Mucosa of descending colon (tissue), 3 donors: ENCODE results near the gene SIM2. TPM values are rescaled to one million over a fixed set of nuclear protein-coding genes. Genes with fewer than 3 reads are reported as not detected.

Experiments used
- ATAC-seq: fragments of 200-7000 bp; cut with Tn5 transposase; one replicate; pipeline ENCODE4 v1.9.1; 2020; ENCODE audit warnings: mild to moderate bottlenecking, moderate library complexity
- DNase-seq, 3 donors: peaks; one replicate each; pipeline ENCODE4 v3.0.0-alpha.2; 2020
- H3K36me3 ChIP-seq: fragments of 200-600 bp; one replicate; pipeline ENCODE4 v1.8.0; 2021; ENCODE audit warnings: low read depth, mild to moderate bottlenecking
- H3K4me1 ChIP-seq: fragments of 200-600 bp; one replicate; pipeline ENCODE4 v1.8.0; 2021; ENCODE audit warnings: low read depth, mild to moderate bottlenecking
- H3K4me3 ChIP-seq: fragments of 200-600 bp; one replicate; pipeline ENCODE4 v1.8.0; 2021; ENCODE audit warnings: mild to moderate bottlenecking
- H3K9me3 ChIP-seq: fragments of 200-600 bp; one replicate; pipeline ENCODE4 v1.8.0; 2021; ENCODE audit warnings: mild to moderate bottlenecking
- CTCF ChIP-seq: fragments of 200-600 bp; IDR thresholded peaks from one replicate; pipeline ENCODE4 v1.8.0; 2022; ENCODE audit warnings: antibody characterized with exemption, mild to moderate bottlenecking
- intact Hi-C, 2 donors: fragments of 100-400 bp; cut with DNase I in 1 of 2; cut with micrococcal nuclease in 1 of 2; formaldehyde crosslinking; loops; one replicate each; pipeline versions ENCODE4 v1.11.0 to v1.11.1; 2022; cut with DNase I, micrococcal nuclease
- total RNA-seq, 3 donors: library from RNA; stranded (reverse); fragmentation: NEBNext Ultra II Directional in 2 of 3; extraction: Animal tissue kit (Norgen Biotek cat#: 25700) in 2 of 3; gene quantifications; one replicate each; pipeline versions ENCODE4 v1.2.1 to v1.2.4, GENCODE V29; 2021 to 2023
- donor health status: DM: no; HTN: no; CAD: no; lungs with moderate emphysema.
- donor health status: DM: no; HTN: no; CAD: no.
- donor health status: DM: no; HTN: yes; CAD: no.

Gene SIM2
- total RNA-seq, 3 donors from 2014 or later: not detected

DNA sequence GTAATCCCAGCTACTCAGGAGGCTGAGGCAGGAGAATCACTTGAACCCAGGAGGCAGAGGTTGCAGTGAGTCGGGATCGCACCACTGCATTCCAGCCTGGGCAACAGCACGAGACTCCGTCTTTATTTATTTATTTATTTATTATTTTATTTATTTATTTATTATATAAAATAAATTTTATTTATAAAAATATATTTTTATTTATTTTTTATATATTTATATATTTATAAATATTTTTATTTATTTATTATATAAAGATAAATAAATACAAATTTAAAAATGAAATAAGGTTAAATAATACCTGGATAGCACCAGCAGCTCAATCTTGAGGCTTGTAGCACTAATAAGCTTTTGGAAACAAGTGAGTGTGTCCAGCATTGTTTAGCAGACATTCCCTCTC, 40.9 kb upstream of the SIM2 start:
- intact Hi-C loops: no loop called here

GRCh38 chr21:36658926-36659325, 40.0 kb upstream of the SIM2 start:
- no peaks in the 10 kb centered on the region for H3K36me3 ChIP-seq
- H3K4me3 ChIP-seq: no peak overlapping the region
- TF ChIP-seq CTCF: no peak
- ATAC-seq: no peak
- no peaks in the 10 kb centered on the region for H3K4me1 ChIP-seq
- no peak for DNase-seq
- no peaks in the 10 kb centered on the region for H3K9me3 ChIP-seq
- intact Hi-C loops: no loop called here

More for the DNA sequence above, 40.9 kb upstream of the SIM2 start:
- ATAC-seq (no peak), DNase-seq (no peak)
- no peaks in the 10 kb centered on the region for H3K4me1 ChIP-seq
- no peaks in the 10 kb centered on the region for H3K36me3 ChIP-seq
- TF ChIP-seq CTCF: no peak
- H3K4me3 ChIP-seq: no peak overlapping the region
- H3K9me3 ChIP-seq: no peaks in the 10 kb centered on the region

- H3K9me3 ChIP-seq: no peaks in the 10 kb centered on the region
- H3K4me3 ChIP-seq: no peak overlapping the region
- ATAC-seq: no peak
- peak in 1 of 3 donors; percentile 70 for DNase-seq
- no peaks in the 10 kb centered on the region for H3K4me1 ChIP-seq
- no peak for TF ChIP-seq CTCF
- intact Hi-C loops: no loop called here
- no peaks in the 10 kb centered on the region for H3K36me3 ChIP-seq
These were observed 37.2 kb upstream of the SIM2 start for GRCh38 chr21:36661511-36662309.

DNA sequence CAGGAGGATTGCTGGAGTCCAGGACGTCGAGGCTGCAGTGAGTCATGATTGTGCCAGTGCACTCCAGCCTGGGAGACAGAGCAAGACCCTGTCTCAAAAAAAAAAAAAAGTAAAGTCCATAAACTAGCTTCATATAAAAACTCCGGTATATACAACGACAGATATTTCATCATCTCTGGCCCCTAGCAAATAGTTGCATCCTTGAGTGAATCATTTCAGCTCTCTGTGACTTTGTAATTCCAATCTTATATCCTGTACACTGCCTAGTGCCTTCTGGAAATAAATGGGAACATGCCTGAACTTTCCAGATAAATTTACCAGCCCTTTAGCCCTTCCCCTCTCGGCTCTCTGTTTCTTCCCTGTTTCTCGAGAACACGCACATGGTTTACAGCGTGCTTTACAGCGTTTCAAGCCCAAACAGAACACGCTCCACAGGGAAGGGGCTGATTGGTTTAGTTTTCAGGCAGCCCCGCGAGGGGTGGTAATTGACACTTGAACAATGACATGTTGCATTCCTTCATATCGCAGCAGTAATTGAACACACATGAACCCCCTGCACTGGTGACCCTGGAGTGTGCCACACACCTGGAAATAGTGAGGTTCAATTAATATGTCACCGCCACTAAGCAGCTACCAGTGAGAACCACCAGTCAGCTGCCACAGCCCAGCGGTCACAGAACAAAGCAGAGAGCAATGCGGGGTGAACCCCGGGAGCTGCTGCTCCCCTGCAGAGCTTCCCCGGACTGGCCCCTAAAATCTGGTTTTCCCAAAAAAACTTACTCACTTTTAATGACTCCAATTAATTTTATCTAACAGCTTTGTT, 35.7 kb upstream of the SIM2 start:
- ATAC-seq (no peak), DNase-seq (no peak)
- H3K9me3 ChIP-seq: no peaks in the 10 kb centered on the region
- intact Hi-C loops: no loop called here
- H3K4me1 ChIP-seq: no peaks in the 10 kb centered on the region
- TF ChIP-seq CTCF: no peak
- no peaks in the 10 kb centered on the region for H3K36me3 ChIP-seq
- no peak overlapping the region for H3K4me3 ChIP-seq

GRCh38 chr21:36664662-36664990, 34.3 kb upstream of the SIM2 start:
- Histone ChIP-seq H3K4me1 (no peaks in the 10 kb centered on the region), H3K4me3 (no peak overlapping the region), H3K9me3 (no peaks in the 10 kb centered on the region), H3K36me3 (no peaks in the 10 kb centered on the region)
- intact Hi-C loops: no loop called here
- TF ChIP-seq CTCF: no peak
- DNase-seq: no peak
- ATAC-seq: no peak
